Stimulated activated CD4-positive, alpha-beta T cell treated with anti-CD3 and anti-CD28 coated beads, Interleukin-15, amount 100 ng/mL, for 24 hours (primary cell): ENCODE measurements around the gene CDKL1.
"Not testable (repeated sequence)": the region's sequence is repeated elsewhere in the genome, so short reads cannot be mapped to it uniquely, and the experiment has no call there.

Experiments
- DNase-seq: peaks from one replicate; pipeline ENCODE4 v3.0.0-alpha.2; 2020

The CDKL1 gene

DNA sequence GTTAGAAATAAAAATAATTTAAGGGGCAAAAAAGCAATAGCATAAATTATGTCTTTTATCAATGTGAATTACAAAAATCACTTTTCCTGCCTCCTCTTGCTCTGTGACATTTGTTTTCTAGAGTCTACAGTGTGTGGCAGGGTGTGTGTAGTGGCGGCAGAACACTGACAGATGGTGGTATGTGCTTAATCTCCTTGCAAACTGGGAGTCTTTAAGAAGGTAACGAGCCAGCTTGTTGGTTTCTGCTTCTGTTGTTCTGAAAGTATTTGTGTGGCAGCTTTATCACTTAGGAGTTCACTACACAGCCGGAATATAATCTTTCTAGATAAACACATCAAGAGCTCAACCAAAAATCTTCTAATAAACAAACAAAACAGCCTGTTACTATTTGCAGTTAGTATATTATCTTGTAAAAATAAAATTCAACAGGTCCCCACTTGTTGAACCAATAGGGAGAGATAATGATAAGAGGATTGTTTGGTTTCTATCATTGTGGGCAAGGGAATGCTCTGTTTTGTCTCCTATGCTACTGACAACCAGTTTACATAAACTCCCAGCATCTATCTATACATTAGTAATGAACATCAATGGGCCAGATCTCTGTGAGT, 13.0 kb downstream of the CDKL1 start:
- no peak for DNase-seq

- no peak for DNase-seq
Observed at GRCh38 chr14:50381823-50382287, 14.8 kb downstream of the CDKL1 start.

DNA sequence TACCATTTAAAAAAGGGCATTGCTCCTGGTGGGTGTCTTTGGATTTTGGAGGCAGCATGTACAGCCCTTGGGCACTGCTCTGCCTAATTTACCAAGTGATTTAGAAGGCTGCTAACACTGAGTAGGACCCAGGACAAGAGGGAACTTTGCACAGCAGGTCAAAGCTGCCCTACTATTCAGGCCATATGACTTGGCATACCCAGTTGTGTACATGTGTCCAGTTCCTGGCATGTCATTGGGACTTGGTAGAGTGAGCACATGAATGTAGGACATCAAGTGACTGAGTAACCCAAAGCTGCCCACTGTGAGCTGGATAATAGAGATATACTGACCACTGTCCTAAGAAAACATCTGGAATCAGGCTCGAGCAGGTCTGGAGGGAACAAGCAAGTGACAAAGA, 15.7 kb downstream of the CDKL1 start:
- DNase-seq: no peak

GRCh38 chr14:50380455-50380854, 16.2 kb downstream of the CDKL1 start:
- DNase-seq: no peak

- DNase-seq: no peak
Observed at GRCh38 chr14:50379563-50379962, 17.1 kb downstream of the CDKL1 start.

- DNase-seq: no peak
Observed at GRCh38 chr14:50377550-50378085, 19.1 kb downstream of the CDKL1 start.

GRCh38 chr14:50375760-50376159, 20.9 kb downstream of the CDKL1 start:
- DNase-seq: no peak

DNA sequence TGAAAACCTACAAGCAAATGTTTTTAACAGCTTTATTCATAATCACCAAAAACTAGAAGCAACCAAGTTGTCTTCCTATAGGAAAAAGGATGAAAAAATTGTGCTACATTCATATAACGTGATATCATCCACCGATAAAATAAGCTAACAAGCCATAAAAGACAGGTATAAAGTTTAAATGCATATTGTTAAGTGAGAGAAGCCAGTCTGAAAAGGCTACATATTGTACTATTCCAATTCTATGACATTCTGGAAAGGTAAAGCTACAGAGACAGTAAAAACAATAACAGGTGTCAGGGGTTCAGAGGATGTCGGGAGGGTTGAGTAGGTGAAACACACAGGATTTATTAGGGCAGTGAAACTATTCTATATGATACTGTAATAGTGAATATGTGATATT, 22.7 kb downstream of the CDKL1 start:
- DNase-seq: no peak

GRCh38 chr14:50371546-50371945, 25.1 kb downstream of the CDKL1 start:
- DNase-seq: no peak

DNA sequence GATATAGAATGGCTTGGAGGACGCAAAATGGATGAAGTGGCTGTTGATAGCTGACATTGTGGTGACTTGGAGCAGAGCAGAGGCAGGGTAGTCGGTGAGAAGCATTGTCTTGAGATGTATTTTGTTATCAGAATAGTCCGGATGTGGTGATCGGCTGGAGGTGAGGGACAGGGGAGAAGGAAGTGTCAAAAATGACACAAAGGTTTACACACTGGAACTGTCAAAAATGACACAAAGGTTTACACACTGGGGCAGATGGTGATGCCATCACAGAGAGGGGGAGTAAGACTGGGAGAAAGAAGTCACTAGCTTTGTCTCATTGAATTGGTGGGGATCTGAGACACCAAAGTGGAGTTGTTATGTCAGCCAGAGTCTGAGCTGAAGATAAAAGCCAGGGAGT, 30.1 kb downstream of the CDKL1 start:
- no peak for DNase-seq

- no peak for DNase-seq
Observed at GRCh38 chr14:50366115-50366514, 30.6 kb downstream of the CDKL1 start.

DNA sequence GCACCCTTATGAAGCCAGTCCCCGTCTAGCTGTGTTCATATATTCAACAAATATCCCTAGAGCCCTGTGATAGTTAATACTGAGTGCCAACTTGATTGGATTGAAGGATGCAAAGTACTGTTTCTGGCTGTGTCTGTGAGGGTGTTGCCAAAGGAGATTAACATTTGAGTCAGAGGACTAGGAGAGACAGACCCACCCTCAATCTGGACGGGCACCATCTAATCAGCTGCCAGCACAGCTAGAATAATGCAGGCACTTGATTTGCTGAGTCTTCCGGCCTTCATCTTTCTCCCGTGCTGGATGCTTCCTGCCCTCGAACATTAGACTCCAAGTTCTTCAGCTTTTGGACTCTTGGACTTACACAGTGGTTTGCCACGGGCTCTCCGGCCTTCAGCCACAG, 31.1 kb downstream of the CDKL1 start:
- DNase-seq: not testable (repeated sequence)

- DNase-seq: no peak
Observed at GRCh38 chr14:50364792-50365191, 31.9 kb downstream of the CDKL1 start.

- DNase-seq: peak; percentile 52
Observed at GRCh38 chr14:50363714-50364111, 33.0 kb downstream of the CDKL1 start.

DNA sequence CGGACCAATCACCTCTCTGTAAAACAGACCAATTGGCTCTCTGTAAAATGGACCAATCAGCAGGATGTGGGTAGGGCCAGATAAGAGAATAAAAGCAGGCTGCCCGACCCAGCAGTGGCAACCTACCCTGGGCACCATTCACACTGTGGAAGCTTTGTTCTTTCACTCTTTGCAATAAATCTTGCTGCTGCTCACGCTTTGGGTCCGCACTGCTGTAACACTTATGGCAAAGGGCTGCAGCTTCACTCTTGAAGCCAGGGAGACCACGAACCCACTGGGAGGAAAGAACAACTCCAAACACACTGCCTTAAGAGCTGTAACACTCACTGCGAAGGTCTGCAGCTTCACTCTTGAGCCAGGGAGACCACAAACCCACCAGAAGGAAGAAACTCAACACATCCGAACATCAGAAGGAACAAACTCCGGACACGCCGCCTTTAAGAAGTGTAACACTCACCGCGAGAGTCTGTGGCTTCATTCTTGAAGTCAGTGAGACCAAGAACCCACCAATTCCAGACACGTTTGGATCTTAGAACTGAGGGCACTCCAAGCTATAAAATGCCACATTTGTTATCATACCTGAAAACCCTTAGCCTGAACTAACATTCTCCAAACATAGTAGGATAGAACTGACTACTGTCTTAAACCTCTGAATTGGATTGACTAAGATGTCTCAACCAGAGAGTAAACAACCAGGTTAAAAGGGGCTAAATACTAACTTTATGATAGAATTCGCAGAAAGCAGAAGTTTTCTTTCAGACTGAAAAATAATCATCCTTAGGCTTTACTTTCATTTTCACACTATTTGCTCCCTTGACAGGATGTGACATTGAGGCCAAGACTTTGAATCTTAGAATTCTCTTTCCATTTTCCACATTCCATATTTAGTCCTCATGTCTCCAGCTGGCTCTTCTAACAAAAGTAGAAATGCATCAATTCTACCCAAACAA, 33.6 kb downstream of the CDKL1 start:
- peak; percentile 40 for DNase-seq

DNA sequence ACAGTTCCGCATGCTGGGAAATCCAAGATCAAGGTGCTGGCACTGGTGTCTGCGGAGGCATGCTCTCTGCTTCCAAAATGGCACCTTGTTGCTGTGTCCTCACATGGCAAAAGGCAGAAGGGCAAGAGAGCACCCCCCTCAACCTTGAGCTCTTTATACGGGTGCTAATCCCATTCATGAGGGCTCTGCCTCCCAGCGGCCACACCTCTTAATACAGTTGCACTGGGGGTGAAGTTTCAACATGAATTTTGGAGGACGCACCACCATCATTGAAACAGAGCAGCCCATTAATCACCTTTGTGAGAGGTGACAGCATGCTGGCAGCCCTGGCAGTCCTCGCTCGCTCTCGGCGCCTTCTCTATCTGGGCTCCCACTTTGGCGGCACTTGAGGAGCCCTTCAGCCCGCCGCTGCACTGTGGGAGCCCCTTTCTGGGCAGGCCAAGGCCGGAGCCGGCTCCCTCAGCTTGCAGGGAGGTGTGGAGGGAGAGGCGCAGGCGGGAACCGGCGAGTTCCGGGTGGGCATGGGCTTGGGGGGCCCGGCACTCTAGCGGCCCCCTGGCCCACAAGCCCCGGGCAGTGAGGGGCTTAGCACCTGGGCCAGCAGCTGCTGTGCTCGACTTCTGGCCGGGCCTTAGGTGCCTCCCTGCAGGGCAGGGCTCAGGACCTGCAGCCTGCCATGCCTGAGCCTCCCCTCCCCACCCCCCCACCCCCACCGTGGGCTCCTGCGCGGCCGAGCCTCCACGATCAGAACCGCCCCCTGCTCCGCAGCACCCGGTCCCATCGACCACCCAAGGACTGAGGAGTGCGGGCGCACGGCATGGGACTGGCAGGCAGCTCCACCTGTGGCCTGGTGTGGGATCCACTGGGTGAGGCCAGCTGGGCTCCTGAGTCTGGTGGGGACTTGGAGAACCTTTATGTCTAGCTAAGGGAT, 34.9 kb downstream of the CDKL1 start:
- DNase-seq: not testable (repeated sequence)

DNA sequence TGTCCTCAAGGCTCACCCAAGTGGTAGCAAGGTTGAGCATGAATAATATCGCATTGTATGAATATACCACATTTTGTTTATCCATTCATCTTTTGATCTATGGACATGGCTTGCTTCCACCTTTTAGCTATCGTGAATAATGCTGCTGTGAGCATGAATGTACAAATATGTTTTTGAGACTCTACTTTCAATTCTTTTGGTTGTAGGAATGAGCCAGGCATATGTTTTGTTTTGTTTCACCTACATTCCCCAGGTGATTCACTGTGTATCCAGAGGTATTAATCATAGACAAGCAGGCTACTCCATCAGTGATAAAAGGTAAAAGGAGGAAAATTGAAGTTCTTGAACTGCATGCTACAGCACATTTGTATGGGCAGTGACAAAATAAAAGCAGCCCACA, 35.8 kb downstream of the CDKL1 start:
- no peak for DNase-seq

DNA sequence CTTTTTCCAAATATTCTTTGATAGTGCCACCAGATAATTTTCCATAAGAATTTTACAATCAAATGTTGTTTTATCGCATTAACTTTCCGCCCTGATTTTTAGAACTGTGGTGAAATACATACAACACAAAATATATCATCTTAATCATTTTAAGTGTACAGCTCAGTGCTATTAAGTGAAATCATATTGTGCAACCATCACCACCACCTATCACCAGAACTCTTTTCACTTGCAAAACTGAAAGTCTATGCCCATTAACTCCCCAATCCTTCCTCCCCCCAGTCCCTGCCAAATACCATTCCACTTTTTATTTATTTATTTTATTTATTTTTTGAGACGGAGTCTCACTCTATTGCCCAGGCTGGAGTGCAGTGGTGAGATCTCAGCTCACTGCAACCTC, 36.6 kb downstream of the CDKL1 start:
- DNase-seq: no peak

DNA sequence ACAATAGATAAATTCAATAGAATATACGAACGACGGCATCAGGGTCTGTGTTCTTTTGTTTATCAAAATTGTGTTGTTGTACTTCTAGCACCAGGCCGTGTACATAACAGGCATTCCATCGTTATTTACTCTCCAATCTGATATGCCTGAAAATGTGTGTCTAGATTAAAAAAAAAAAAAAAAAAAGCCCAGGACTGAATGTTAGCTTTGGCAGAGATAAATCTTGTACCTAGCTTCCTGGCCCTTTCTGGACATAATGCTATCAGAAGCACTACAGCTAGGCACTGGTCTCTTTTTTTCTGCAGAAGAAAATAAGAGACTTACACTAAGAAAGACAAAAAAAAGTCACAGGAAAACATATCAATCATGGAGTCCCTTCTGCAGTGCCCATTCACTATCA, 37.0 kb downstream of the CDKL1 start:
- DNase-seq: no peak

DNA sequence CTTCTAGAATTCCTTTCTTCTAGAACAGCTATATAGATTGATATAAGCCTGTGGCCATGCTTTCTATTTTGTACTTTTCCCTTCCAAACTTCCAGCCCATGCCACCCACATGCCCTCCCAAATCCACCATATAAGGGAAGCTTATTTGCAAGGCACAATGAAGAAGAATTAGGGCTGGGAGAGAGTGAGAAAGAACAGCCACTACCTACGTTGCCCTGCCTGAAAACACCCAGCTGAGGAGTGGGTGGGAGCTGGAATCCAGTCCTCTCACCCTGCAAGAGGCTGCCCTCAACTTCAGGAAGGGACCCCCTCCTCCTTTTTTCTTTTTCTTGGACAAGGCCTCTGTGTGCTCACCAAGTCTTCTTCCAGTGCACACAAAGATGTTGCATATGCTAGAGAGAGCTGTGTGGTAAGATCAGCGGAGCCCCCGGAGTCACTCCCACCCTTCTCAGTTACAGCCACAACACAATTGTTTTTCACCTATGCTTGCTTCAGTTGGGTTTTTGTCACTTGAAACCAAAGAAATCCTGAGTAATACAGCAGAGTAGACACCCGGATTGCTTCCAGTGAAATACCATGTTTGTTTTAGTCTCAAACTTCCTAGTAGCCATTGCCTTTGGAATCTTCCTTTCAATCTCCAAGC, 38.8 kb downstream of the CDKL1 start:
- DNase-seq: no peak

DNA sequence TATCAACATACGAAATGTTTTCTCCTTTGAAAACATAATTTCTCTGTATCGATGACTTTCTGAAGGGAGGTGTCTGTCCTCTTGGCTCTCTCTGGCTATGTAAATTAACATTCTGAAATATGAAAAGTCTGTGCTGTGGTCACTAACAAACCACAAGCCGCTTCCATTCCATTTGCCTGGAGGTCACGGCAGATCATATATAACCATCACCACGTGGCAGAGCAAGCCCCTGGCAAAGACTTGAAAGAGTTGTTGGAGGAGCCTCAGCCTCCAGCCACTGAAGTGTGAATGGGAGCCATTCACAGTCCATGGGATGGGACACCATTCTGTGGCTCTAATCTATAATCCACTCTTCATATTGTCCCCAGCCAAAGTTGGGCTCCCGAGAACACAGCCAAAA, 39.6 kb downstream of the CDKL1 start:
- no peak for DNase-seq

GRCh38 chr14:50356283-50356682, 40.4 kb downstream of the CDKL1 start:
- DNase-seq: not testable (repeated sequence)
